Measurements from ENCODE around the gene MAP2K5. TPM values are rescaled to one million over a fixed set of nuclear protein-coding genes. Genes with fewer than 3 reads are reported as not detected.

The MAP2K5 gene
- total and polyA plus RNA-seq, 4 donors: 3.8 to 6.4 (median 5.6) TPM

DNA sequence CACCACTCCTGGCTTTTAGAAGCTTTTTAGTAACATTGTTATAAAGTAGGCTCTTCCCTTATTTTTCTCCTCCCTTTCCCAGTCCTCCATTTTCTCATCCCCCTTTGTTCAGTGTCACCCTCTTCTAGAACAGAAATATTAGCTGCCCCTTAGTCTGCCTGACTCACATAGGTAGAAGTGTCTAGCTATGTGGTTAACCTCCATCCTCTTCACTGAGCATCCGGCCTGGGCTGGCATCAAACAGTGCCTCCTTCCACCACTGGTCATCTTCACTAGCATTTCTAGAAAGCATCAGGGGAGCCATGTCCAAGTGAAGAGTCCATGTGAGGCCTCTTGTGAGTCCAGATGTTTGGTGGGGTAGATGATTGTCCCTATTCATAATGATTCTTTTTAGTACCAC is 212.8 kb downstream of the MAP2K5 start (continued):
- TF ChIP-seq ATF3 (IDR thresholded peaks at IDR 0.05): no peak
- TF ChIP-seq CTCF (IDR thresholded peaks at IDR 0.05; ENCODE audit: low read depth, low read length, missing input control): no peak
- no peak for TF ChIP-seq HNF4A (conservative IDR thresholded peaks at IDR 0.05)
- TF ChIP-seq FOXA1 (IDR thresholded peaks at IDR 0.05): no peak
- no peak for TF ChIP-seq RAD21 (IDR thresholded peaks at IDR 0.05)

GRCh38 chr15:67755936-67756335 is 213.4 kb downstream of the MAP2K5 start:
- Histone ChIP-seq H3K4me3 (ENCODE audit: low read depth in 1 of 3, low read length in 3 of 3) (no peak overlapping the region), H3K27ac (ENCODE audit: low read depth in 1 of 2, low read length in 2 of 2) (no peak overlapping the region), H3K27me3 (ENCODE audit: control insufficient read depth in 4 of 4, insufficient read depth in 4 of 4, low read length in 3 of 4) (no peaks in the 10 kb centered on the region), H3K4me1 (ENCODE audit: control insufficient read depth in 4 of 4, insufficient read depth in 4 of 4, low read length in 3 of 4) (no peaks in the 10 kb centered on the region), H3K9ac (ENCODE audit: low read depth in 1 of 2, low read length in 2 of 2) (no peak overlapping the region), H3K36me3 (ENCODE audit: control insufficient read depth in 4 of 4, insufficient read depth in 3 of 4, low read depth in 1 of 4, low read length in 3 of 4) (no peaks in the 10 kb centered on the region), H3K9me3 (ENCODE audit: control insufficient read depth in 4 of 4, low read length in 3 of 4) (no peaks in the 10 kb centered on the region)
- no peak for DNase-seq (ENCODE audit: low spot score)
- TF ChIP-seq YY1 (IDR thresholded peaks at IDR 0.05) (no peak), TAF1 (conservative IDR thresholded peaks at IDR 0.05) (no peak), ATF3 (IDR thresholded peaks at IDR 0.05) (no peak), NR2F2 (IDR thresholded peaks at IDR 0.05) (no peak), HNF4A (conservative IDR thresholded peaks at IDR 0.05) (no peak), SP1 (IDR thresholded peaks at IDR 0.05) (no peak), ZBTB33 (IDR thresholded peaks at IDR 0.05) (no peak), CTCF (IDR thresholded peaks at IDR 0.05; ENCODE audit: low read depth, low read length, missing input control) (no peak), JUND (IDR thresholded peaks at IDR 0.05) (no peak), RAD21 (IDR thresholded peaks at IDR 0.05) (no peak), RXRA (IDR thresholded peaks at IDR 0.05) (no peak), FOXA2 (IDR thresholded peaks at IDR 0.05) (no peak), HNF4G (IDR thresholded peaks at IDR 0.05) (no peak), EGR1 (IDR thresholded peaks at IDR 0.05; ENCODE audit: low read depth in 2 of 2) (no peak), FOXA1 (IDR thresholded peaks at IDR 0.05) (no peak), MAX (IDR thresholded peaks at IDR 0.05) (no peak)
- TF ChIP-seq, protein P1, sequence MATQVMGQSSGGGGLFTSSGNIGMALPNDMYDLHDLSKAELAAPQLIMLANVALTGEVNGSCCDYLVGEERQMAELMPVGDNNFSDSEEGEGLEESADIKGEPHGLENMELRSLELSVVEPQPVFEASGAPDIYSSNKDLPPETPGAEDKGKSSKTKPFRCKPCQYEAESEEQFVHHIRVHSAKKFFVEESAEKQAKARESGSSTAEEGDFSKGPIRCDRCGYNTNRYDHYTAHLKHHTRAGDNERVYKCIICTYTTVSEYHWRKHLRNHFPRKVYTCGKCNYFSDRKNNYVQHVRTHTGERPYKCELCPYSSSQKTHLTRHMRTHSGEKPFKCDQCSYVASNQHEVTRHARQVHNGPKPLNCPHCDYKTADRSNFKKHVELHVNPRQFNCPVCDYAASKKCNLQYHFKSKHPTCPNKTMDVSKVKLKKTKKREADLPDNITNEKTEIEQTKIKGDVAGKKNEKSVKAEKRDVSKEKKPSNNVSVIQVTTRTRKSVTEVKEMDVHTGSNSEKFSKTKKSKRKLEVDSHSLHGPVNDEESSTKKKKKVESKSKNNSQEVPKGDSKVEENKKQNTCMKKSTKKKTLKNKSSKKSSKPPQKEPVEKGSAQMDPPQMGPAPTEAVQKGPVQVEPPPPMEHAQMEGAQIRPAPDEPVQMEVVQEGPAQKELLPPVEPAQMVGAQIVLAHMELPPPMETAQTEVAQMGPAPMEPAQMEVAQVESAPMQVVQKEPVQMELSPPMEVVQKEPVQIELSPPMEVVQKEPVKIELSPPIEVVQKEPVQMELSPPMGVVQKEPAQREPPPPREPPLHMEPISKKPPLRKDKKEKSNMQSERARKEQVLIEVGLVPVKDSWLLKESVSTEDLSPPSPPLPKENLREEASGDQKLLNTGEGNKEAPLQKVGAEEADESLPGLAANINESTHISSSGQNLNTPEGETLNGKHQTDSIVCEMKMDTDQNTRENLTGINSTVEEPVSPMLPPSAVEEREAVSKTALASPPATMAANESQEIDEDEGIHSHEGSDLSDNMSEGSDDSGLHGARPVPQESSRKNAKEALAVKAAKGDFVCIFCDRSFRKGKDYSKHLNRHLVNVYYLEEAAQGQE (IDR thresholded peaks at IDR 0.05): no peak
- 94% methylated on average over 1 of the region's 1 CpG for WGBS

All from liver (tissue), 9 donors.